Purkinje cell (primary cell): Measurements from ENCODE around the gene ISL1. TPM values are rescaled to one million over a fixed set of nuclear protein-coding genes. Genes with fewer than 3 reads are reported as not detected.

Source experiments
- polyA plus RNA-seq: library from polyadenylated mRNA; unstranded; fragments of >200 nt; fragmentation: Nextera tagmentation; gene quantifications from 2 replicates; pipeline ENCODE4 v1.2.1, GENCODE V29; 2014

The ISL1 gene
- 0.10 TPM in 1 of 2 replicates, not detected in the other for polyA plus RNA-seq

DNA sequence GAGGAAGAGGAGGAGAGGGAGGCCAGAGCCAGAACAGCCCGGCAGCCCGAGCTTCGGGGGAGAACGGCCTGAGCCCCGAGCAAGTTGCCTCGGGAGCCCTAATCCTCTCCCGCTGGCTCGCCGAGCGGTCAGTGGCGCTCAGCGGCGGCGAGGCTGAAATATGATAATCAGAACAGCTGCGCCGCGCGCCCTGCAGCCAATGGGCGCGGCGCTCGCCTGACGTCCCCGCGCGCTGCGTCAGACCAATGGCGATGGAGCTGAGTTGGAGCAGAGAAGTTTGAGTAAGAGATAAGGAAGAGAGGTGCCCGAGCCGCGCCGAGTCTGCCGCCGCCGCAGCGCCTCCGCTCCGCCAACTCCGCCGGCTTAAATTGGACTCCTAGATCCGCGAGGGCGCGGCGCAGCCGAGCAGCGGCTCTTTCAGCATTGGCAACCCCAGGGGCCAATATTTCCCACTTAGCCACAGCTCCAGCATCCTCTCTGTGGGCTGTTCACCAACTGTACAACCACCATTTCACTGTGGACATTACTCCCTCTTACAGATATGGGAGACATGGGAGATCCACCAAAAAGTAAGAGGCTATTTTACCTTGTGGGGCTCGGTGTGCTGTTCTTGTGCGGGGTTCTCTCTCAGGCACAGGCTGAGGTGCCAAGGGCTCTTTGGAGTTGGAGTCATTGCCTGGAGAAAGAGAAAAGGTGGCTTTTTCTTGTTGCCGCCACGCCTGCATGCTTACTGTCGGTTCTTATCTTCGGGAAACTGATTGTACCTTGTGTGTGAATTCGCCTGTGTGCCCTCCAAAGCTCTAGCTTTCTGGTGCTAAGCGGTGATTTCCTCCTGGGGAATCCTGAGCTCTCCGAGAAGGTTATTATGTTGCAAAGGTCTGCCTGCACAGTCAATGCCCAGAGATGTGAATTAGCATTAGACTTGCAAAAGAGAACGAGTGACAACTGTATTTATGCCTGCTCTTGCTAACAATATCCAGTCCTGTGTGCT is at the start of gene ISL1:
Gene ISL1 (plus strand): TSS at position 318 of the 991 bp plus-strand sequence. CDS start 224 bp downstream, at position 542.

